ENCODE data around the gene SDK2.

DNA sequence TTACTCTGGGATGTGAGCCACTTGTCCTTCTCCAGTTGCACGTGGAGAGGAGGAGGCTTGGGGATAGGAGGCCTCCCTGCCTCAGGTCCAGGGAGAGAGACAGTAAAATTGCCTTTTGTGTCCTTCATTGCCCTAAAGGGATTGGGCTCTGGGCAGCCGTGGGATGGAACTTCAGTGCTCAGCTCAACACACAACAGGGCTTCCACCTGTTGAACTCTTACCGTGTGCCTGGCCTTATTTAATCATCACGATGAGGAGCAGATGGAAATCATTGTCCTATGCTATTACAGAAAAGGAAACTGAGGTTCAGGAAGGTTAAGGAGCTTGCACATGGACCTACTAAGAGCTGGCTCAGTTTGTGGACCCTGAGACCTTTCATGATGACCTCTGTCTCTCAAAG lies 240.0 kb downstream of the SDK2 start:
- TF ChIP-seq, protein P1, sequence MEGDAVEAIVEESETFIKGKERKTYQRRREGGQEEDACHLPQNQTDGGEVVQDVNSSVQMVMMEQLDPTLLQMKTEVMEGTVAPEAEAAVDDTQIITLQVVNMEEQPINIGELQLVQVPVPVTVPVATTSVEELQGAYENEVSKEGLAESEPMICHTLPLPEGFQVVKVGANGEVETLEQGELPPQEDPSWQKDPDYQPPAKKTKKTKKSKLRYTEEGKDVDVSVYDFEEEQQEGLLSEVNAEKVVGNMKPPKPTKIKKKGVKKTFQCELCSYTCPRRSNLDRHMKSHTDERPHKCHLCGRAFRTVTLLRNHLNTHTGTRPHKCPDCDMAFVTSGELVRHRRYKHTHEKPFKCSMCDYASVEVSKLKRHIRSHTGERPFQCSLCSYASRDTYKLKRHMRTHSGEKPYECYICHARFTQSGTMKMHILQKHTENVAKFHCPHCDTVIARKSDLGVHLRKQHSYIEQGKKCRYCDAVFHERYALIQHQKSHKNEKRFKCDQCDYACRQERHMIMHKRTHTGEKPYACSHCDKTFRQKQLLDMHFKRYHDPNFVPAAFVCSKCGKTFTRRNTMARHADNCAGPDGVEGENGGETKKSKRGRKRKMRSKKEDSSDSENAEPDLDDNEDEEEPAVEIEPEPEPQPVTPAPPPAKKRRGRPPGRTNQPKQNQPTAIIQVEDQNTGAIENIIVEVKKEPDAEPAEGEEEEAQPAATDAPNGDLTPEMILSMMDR (IDR thresholded peaks at IDR 0.05): no peak
- TF ChIP-seq FOSL2 (IDR thresholded peaks at IDR 0.05; ENCODE audit: borderline replicate concordance, low read depth) (no peak), RFX5 (IDR thresholded peaks at IDR 0.05; ENCODE audit: low read length) (no peak), CHD2 (IDR thresholded peaks at IDR 0.05; ENCODE audit: low read length, partially characterized antibody) (no peak), POLR2AphosphoS5 (IDR thresholded peaks at IDR 0.05; ENCODE audit: low read depth, low read length) (no peak)
- TF ChIP-seq, protein P2, sequence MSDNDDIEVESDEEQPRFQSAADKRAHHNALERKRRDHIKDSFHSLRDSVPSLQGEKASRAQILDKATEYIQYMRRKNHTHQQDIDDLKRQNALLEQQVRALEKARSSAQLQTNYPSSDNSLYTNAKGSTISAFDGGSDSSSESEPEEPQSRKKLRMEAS (IDR thresholded peaks at IDR 0.05; ENCODE audit: low read depth): no peak
- TF ChIP-seq, protein P3, sequence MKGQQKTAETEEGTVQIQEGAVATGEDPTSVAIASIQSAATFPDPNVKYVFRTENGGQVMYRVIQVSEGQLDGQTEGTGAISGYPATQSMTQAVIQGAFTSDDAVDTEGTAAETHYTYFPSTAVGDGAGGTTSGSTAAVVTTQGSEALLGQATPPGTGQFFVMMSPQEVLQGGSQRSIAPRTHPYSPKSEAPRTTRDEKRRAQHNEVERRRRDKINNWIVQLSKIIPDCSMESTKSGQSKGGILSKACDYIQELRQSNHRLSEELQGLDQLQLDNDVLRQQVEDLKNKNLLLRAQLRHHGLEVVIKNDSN (IDR thresholded peaks at IDR 0.05; ENCODE audit: borderline replicate concordance, low read depth): no peak
